ENCODE measurements around the gene STAT3. TPM values are rescaled to one million over a fixed set of nuclear protein-coding genes. Genes with fewer than 3 reads are reported as not detected.

Gene STAT3
- total and polyA plus RNA-seq, 9 of the 15 experiments (the other 6 are each of a cell fraction or from before 2014, with no cell fraction given), result 90.0 to 179 (median 114) TPM

DNA sequence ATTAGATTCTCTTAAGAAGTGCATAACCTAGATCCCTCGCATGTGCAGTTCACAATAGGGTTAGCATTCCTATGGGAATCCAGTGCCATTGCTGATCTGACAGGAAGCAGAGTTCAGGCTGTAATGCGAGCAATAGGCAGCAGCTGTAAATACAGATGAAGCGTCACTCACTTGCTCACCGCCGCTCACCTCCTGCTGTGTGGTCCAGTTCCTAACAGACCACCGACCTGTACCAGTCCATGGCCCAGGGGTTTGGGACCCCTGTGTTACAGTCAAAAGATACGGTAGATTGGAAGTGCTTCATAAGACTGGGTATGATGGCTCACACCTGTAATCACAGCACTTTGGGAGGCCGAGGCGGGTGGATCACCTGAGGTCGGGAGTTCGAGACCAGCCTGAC lies 97.1 kb downstream of the STAT3 start:
- peak overlapping the region; percentile 88 for H3K4me2 ChIP-seq (ENCODE audit: insufficient read depth, low read length)
- ChIA-PET CTCF (ENCODE audit: low intra/inter-chr PET ratio) (no interaction called here), POLR2A (interaction anchor here (0.8 to 2.7 kb wide), 6 partner anchors 10 to 69 kb away, joined by 3 to 13 read pairs (median 6); no protein-coding TSS in a partner anchor)
- intact Hi-C loops (cut with micrococcal nuclease) (no loop called here), in situ Hi-C loops (cut with MboI) (no loop called here)
- no peak overlapping the region for H2AFZ ChIP-seq (ENCODE audit: low read depth, low read length)
- TF ChIP-seq, protein P1, sequence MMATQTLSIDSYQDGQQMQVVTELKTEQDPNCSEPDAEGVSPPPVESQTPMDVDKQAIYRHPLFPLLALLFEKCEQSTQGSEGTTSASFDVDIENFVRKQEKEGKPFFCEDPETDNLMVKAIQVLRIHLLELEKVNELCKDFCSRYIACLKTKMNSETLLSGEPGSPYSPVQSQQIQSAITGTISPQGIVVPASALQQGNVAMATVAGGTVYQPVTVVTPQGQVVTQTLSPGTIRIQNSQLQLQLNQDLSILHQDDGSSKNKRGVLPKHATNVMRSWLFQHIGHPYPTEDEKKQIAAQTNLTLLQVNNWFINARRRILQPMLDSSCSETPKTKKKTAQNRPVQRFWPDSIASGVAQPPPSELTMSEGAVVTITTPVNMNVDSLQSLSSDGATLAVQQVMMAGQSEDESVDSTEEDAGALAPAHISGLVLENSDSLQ (IDR thresholded peaks at IDR 0.05), result peak; percentile 73; the same call in 1 of the 2 replicates
- TF ChIP-seq ZNF780A (CRISPR knock-in tag; IDR thresholded peaks at IDR 0.05) (no peak), MEIS2 (IDR thresholded peaks at IDR 0.05; ENCODE audit: partially characterized antibody) (peak; percentile 28), DDX20 (tag; IDR thresholded peaks at IDR 0.05; ENCODE audit: low read depth) (no peak)
- TF ChIP-seq, protein P2, sequence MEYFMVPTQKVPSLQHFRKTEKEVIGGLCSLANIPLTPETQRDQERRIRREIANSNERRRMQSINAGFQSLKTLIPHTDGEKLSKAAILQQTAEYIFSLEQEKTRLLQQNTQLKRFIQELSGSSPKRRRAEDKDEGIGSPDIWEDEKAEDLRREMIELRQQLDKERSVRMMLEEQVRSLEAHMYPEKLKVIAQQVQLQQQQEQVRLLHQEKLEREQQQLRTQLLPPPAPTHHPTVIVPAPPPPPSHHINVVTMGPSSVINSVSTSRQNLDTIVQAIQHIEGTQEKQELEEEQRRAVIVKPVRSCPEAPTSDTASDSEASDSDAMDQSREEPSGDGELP (CRISPR knock-in tag; IDR thresholded peaks at IDR 0.05; ENCODE audit: borderline replicate concordance), result 0 out of 2 replicates have a peak, but pooled peaks have one; percentile 14
- H3K9me3 ChIP-seq (replicated peaks; ENCODE audit: control insufficient read depth, insufficient read depth, low read depth, low read length), result no peaks in the 10 kb centered on the region
- H3K27ac ChIP-seq (ENCODE audit: extremely low read depth, low read depth, low read length), result peak overlapping the region; percentile 46; the same call in 2 of the 3 replicates
- H3K27me3 ChIP-seq (ENCODE audit: control insufficient read depth in 2 of 2, insufficient read depth in 2 of 2, low read length in 2 of 2), result no peaks in the 10 kb centered on the region
- no peak for FAIRE-seq
- peaks cover 24 to 44% of the 10 kb centered on the region in 2 experiments for H3K4me1 ChIP-seq (replicated peaks in 1 of 2; ENCODE audit: control insufficient read depth in 2 of 2, insufficient read depth in 2 of 2, low read length in 2 of 2)
- no peaks in the 10 kb centered on the region for H4K20me1 ChIP-seq (replicated peaks; ENCODE audit: control insufficient read depth, insufficient read depth, low read length)
- H3K79me2 ChIP-seq (ENCODE audit: control insufficient read depth, insufficient read depth, low read length), result peaks cover 99% of the 10 kb centered on the region
- no TSS peak for BruUV-seq (replicated peaks)
- ATAC-seq, result no peak
- H3K9me1 ChIP-seq (ENCODE audit: control insufficient read depth, insufficient read depth, low read length), result no peaks in the 10 kb centered on the region
- WGBS (ENCODE audit: insufficient coverage, low coverage, missing lambda C conversion rate), result 3% methylated on average over 11 of the region's 11 CpGs
- H3K36me3 ChIP-seq (ENCODE audit: control insufficient read depth, insufficient read depth, low read length), result peaks cover 68% of the 10 kb centered on the region
- DNase-seq (ENCODE audit: extremely low read depth in 1 of 4, low spot score in 3 of 4), result no peak
- H3K4me3 ChIP-seq, result peak overlapping the region; percentile 88
- peak overlapping the region; percentile 83 to 97 for H3K9ac ChIP-seq (ENCODE audit: insufficient read depth in 1 of 2, low read depth in 2 of 2, low read length in 2 of 2)
